ENCODE measurements around the gene DYSF.

DNA sequence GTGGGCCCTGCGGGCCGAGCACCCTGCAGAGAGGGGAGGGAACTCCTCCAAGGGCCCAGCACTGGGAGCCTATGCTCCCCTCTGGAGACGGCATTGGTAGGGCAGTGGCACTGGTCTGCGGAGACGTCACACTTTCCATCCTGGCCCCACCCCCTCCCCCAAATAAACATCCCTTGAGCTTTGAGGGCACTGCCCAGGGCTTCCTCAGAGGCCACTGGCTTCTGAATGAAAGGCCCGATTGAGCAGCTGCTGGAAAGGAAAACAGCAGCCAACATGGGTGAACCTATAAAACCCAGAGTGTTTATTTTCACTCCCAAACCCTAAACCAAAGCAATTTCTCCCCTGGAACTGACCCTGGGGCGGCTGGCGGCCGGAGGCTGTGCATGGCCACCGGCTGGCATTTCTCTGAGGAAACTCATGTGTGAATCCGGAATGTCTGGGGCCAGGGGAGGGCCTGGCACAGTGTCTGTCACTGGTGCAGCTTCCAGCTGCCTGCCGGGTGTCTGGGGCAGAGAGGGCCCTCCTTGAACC is 138.9 kb downstream of the DYSF start:
- no peak for TF ChIP-seq POLR2A (IDR thresholded peaks at IDR 0.05)
- TF ChIP-seq, protein P1, sequence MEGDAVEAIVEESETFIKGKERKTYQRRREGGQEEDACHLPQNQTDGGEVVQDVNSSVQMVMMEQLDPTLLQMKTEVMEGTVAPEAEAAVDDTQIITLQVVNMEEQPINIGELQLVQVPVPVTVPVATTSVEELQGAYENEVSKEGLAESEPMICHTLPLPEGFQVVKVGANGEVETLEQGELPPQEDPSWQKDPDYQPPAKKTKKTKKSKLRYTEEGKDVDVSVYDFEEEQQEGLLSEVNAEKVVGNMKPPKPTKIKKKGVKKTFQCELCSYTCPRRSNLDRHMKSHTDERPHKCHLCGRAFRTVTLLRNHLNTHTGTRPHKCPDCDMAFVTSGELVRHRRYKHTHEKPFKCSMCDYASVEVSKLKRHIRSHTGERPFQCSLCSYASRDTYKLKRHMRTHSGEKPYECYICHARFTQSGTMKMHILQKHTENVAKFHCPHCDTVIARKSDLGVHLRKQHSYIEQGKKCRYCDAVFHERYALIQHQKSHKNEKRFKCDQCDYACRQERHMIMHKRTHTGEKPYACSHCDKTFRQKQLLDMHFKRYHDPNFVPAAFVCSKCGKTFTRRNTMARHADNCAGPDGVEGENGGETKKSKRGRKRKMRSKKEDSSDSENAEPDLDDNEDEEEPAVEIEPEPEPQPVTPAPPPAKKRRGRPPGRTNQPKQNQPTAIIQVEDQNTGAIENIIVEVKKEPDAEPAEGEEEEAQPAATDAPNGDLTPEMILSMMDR (IDR thresholded peaks at IDR 0.05): no peak
